ENCODE data around the gene WBP2NL. TPM values are rescaled to one million over a fixed set of nuclear protein-coding genes. Genes with fewer than 3 reads are reported as not detected.

The WBP2NL gene
- total RNA-seq, 1 experiment from 2014 or later: 0.22 TPM

DNA sequence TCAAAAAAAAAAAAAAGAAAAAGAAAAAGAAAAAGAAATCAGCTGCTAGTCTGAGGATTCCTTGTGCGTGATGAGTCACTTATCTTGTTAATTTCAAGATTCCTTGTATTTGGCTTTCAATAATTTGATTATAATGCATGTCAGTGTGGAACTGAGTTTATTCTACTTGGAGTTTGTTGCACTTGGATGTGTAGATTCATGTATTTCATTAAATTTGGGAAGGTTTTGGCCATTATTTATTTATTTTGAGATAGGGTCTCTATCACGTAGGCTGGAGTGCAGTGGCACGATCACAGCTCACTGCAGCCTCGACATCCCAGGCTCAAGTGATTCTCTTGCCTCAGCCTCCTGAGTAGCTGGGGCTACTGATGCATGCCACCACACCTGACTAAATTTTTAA is 14.8 kb downstream of the WBP2NL start:
- H3K56ac ChIP-seq (ENCODE audit: insufficient read length, low read depth, low read length): no peak overlapping the region
- Mint-ChIP-seq H3K27ac (no peak overlapping the region), H3K4me3 (no peak overlapping the region), H3K4me1 (no peaks in the 10 kb centered on the region), H3K9me3 (peaks cover 16 to 19% of the 10 kb centered on the region in 2 experiments), H3K27me3 (ENCODE audit: low read depth) (peaks cover 49% of the 10 kb centered on the region), H3K36me3 (ENCODE audit: insufficient read depth in 1 of 3, low read depth in 3 of 3) (peaks cover 0 to 8% (median 6%) of the 10 kb centered on the region in 3 experiments; a peak in 2 of 7 replicates)
- no peak overlapping the region for H3K4me2 ChIP-seq (ENCODE audit: insufficient read depth, insufficient read length, low read length)
- TF ChIP-seq, protein P1, sequence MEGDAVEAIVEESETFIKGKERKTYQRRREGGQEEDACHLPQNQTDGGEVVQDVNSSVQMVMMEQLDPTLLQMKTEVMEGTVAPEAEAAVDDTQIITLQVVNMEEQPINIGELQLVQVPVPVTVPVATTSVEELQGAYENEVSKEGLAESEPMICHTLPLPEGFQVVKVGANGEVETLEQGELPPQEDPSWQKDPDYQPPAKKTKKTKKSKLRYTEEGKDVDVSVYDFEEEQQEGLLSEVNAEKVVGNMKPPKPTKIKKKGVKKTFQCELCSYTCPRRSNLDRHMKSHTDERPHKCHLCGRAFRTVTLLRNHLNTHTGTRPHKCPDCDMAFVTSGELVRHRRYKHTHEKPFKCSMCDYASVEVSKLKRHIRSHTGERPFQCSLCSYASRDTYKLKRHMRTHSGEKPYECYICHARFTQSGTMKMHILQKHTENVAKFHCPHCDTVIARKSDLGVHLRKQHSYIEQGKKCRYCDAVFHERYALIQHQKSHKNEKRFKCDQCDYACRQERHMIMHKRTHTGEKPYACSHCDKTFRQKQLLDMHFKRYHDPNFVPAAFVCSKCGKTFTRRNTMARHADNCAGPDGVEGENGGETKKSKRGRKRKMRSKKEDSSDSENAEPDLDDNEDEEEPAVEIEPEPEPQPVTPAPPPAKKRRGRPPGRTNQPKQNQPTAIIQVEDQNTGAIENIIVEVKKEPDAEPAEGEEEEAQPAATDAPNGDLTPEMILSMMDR (conservative IDR thresholded peaks at IDR 0.05): no peak
- no peak overlapping the region for H2BK5ac ChIP-seq (ENCODE audit: insufficient read length, low read length)
- H3K9ac ChIP-seq (ENCODE audit: extremely low read depth, insufficient read length, low read length): no peak overlapping the region
- H3K23ac ChIP-seq (ENCODE audit: insufficient read length, low read depth, low read length): no peak overlapping the region
- no peak overlapping the region for H2BK15ac ChIP-seq (ENCODE audit: low read depth, low read length)
- no peaks in the 10 kb centered on the region for H3K27me3 ChIP-seq (ENCODE audit: insufficient read depth, low read length)
- H4K8ac ChIP-seq (replicated peaks; ENCODE audit: insufficient read length, low read depth, low read length): no peak overlapping the region
- no peaks in the 10 kb centered on the region for H4K20me1 ChIP-seq (ENCODE audit: control insufficient read depth, insufficient read depth, insufficient read length)
- H3K18ac ChIP-seq (ENCODE audit: insufficient read length, low read depth, low read length): no peak overlapping the region
- H3K4me1 ChIP-seq (ENCODE audit: insufficient read depth, low read length): no peaks in the 10 kb centered on the region
- H2BK20ac ChIP-seq (ENCODE audit: low read depth, low read length, poor library complexity, severe bottlenecking): no peak overlapping the region
- no CpG with 5 or more reads among the region's 4 CpGs for WGBS (ENCODE audit: extremely low coverage, insufficient read length, low lambda C conversion rate)
- no peaks in the 10 kb centered on the region for H3K79me2 ChIP-seq (ENCODE audit: insufficient read depth, low read length)
- no peak for DNase-seq
- H3K9me3 ChIP-seq (ENCODE audit: control insufficient read depth, low read depth, low read length): no peaks in the 10 kb centered on the region
- H3K4ac ChIP-seq (ENCODE audit: low read depth, low read length): no peak overlapping the region
- no peak overlapping the region for H2BK120ac ChIP-seq (ENCODE audit: low read depth, low read length, poor library complexity, severe bottlenecking)
- H2AFZ ChIP-seq (ENCODE audit: low read length): no peak overlapping the region
- no peak overlapping the region for H4K91ac ChIP-seq (ENCODE audit: insufficient read length, low read depth, low read length)
- H3T11ph ChIP-seq (ENCODE audit: low read length): no peak overlapping the region
- H3K23me2 ChIP-seq (ENCODE audit: insufficient read length, low read depth, low read length, poor library complexity, severe bottlenecking): no peaks in the 10 kb centered on the region
- H3K27ac ChIP-seq (ENCODE audit: insufficient read length, low read depth, low read length): no peak overlapping the region
- H3K79me1 ChIP-seq (ENCODE audit: insufficient read depth, low read depth, low read length, poor library complexity, severe bottlenecking): no peaks in the 10 kb centered on the region
- H2BK12ac ChIP-seq (ENCODE audit: insufficient read length, low read depth, low read length): no peak overlapping the region
- H3K14ac ChIP-seq (ENCODE audit: insufficient read depth, low read length): no peak overlapping the region
- no peak overlapping the region for H4K5ac ChIP-seq (ENCODE audit: insufficient read length, low read depth, low read length)
- H2AK5ac ChIP-seq (ENCODE audit: insufficient read length, low read length): no peak overlapping the region
